ENCODE data around the gene NACC2. TPM values are rescaled to one million over a fixed set of nuclear protein-coding genes. Genes with fewer than 3 reads are reported as not detected.
"Not testable (repeated sequence)": the region's sequence is repeated elsewhere in the genome, so short reads cannot be mapped to it uniquely, and the experiment has no call there.

The NACC2 gene
- total RNA-seq, 2 experiments from 2014 or later = 4.2 to 5.2 TPM

DNA sequence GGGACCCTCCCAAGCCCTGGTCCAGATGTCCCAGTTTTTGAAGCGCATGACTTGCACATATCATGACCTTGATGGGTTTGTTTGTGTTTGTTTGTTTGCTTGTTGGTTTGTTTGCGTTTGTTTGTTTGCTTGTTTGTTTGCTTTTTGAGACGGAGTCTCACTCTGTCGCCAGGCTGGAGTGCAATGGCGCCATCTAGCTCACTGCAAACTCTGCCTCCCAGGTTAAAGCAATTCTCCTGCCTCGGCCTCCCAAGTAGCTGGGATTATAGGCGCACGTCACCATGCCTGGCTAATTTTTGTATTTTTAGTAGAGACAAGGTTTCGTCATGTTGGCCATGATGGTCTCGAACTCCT lies 120.9 kb downstream of the NACC2 start:
- Mint-ChIP-seq H3K27me3 (no peaks in the 10 kb centered on the region), H3K4me3 (no peak overlapping the region), H3K36me3 (ENCODE audit: low read depth) (no peaks in the 10 kb centered on the region), H3K4me1 (peaks cover 6% of the 10 kb centered on the region), H3K9me3 (ENCODE audit: low read depth) (no peaks in the 10 kb centered on the region), H3K27ac (no peak overlapping the region)
- DNase-seq = no peak
- ChIA-PET POLR2A (no interaction called here), CTCF (no interaction called here)
- intact Hi-C loops (cut with DNase I, micrococcal nuclease) = no loop called here
- no peak for ATAC-seq

DNA sequence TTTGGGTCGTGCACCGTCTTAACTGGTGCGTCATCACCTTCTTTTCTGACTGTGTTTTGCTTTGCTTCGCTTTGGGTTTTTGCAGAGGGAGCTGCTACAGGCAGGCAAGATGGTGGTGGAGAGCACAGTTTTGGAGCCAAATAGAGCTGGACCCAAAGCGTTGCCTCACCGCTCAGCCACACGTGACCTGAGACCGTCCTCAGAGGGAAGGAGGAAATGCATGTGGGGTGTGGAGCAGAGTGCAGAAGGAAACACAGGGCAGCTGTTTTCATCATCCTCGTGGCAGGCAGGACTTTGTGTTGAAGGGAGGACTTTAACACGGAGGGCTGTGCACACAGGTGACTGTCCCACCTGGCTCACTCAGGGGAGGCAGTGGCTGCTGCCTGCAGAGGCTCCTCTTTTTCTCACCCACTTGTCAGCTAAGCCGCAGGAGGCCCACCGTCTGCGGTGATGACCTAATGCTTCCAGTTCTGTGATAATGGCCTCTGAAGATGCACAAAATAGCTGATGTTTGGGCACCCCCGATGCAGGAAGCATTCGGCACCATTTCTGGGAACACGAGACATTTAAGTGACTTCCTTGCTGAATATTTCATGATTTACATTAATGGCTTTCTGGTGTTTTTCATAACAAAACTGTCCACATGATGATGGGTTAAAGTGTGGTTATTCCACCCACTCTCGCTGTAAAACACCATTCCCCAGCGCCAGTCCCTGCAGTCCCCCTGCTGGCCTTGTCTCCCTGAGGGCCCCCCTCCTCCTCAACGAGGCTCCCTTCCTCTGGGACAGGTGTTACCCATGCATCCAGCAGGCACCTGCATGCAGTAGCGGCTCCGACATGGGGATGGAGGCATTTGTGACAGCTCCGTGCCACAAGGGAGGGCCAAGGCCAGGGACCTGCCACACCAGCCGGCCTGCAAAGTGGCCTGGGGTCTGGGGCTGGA lies 121.5 kb downstream of the NACC2 start:
- H3K9me3 Mint-ChIP-seq (ENCODE audit: low read depth) = no peaks in the 10 kb centered on the region
- DNase-seq = no peak
- ATAC-seq = no peak
- peaks cover under 1% of the 10 kb centered on the region for H3K4me1 Mint-ChIP-seq
- no peaks in the 10 kb centered on the region for H3K27me3 Mint-ChIP-seq
- no peak overlapping the region for H3K4me3 Mint-ChIP-seq
- H3K36me3 Mint-ChIP-seq (ENCODE audit: low read depth) = no peaks in the 10 kb centered on the region
- ChIA-PET CTCF (interaction anchor here (0.6 to 1.8 kb wide), 2 partner anchors 16 to 149 kb away, joined by 4 to 7 read pairs; no protein-coding TSS in a partner anchor), POLR2A (no interaction called here)
- intact Hi-C loops (cut with DNase I, micrococcal nuclease) = no loop called here
- no peak overlapping the region for H3K27ac Mint-ChIP-seq

DNA sequence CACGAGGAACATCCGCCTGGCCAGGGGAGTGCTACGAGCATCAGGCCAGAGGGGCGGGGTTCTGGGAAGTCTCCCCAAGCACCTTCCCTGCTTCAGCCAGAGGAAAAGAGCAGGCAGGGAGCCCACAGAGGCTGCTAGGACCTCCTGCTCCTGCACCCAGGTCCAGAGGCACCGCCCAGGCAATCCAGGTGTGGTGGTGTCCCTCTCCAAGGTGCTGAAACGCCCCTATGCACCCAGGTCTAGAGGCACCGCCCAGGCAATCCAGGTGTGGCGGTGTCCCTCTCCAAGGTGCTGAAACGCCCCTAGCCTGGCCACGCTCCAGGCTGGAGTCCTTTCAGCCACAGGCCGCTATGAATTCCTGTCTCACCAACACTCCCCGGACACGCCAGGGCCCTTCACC lies 123.2 kb downstream of the NACC2 start:
- ChIA-PET CTCF (no interaction called here), POLR2A (no interaction called here)
- Mint-ChIP-seq H3K27ac (no peak overlapping the region), H3K4me3 (no peak overlapping the region), H3K9me3 (ENCODE audit: low read depth) (no peaks in the 10 kb centered on the region), H3K36me3 (ENCODE audit: low read depth) (no peaks in the 10 kb centered on the region), H3K4me1 (peaks cover 5% of the 10 kb centered on the region), H3K27me3 (no peaks in the 10 kb centered on the region)
- intact Hi-C loops (cut with DNase I, micrococcal nuclease) = no loop called here
- DNase-seq = peak; percentile 73
- peak; percentile 28 for ATAC-seq

- intact Hi-C loops (cut with DNase I, micrococcal nuclease) = no loop called here
- H3K36me3 Mint-ChIP-seq (ENCODE audit: low read depth) = no peaks in the 10 kb centered on the region
- ATAC-seq = no peak
- CTCF ChIA-PET = interaction anchor here (0.5 kb wide), 1 partner anchor 256 kb away, joined by 3 read pairs; no protein-coding TSS in a partner anchor
- POLR2A ChIA-PET = no interaction called here
- H3K4me1 Mint-ChIP-seq = peaks cover 5% of the 10 kb centered on the region
- no peak overlapping the region for H3K4me3 Mint-ChIP-seq
- no peaks in the 10 kb centered on the region for H3K27me3 Mint-ChIP-seq
- no peak overlapping the region for H3K27ac Mint-ChIP-seq
- H3K9me3 Mint-ChIP-seq (ENCODE audit: low read depth) = no peaks in the 10 kb centered on the region
- no peak for DNase-seq
Measured at GRCh38 chr9:135971111-135971766, 123.8 kb downstream of the NACC2 start.

GRCh38 chr9:135970128-135970815 lies 124.8 kb downstream of the NACC2 start:
- no peaks in the 10 kb centered on the region for H3K27me3 Mint-ChIP-seq
- CTCF ChIA-PET = no interaction called here
- intact Hi-C loops (cut with DNase I, micrococcal nuclease) = no loop called here
- H3K4me1 Mint-ChIP-seq = peaks cover 5% of the 10 kb centered on the region
- DNase-seq = no peak
- H3K36me3 Mint-ChIP-seq (ENCODE audit: low read depth) = no peaks in the 10 kb centered on the region
- POLR2A ChIA-PET = no interaction called here
- no peak overlapping the region for H3K4me3 Mint-ChIP-seq
- H3K9me3 Mint-ChIP-seq (ENCODE audit: low read depth) = no peaks in the 10 kb centered on the region
- ATAC-seq = no peak
- H3K27ac Mint-ChIP-seq = no peak overlapping the region

DNA sequence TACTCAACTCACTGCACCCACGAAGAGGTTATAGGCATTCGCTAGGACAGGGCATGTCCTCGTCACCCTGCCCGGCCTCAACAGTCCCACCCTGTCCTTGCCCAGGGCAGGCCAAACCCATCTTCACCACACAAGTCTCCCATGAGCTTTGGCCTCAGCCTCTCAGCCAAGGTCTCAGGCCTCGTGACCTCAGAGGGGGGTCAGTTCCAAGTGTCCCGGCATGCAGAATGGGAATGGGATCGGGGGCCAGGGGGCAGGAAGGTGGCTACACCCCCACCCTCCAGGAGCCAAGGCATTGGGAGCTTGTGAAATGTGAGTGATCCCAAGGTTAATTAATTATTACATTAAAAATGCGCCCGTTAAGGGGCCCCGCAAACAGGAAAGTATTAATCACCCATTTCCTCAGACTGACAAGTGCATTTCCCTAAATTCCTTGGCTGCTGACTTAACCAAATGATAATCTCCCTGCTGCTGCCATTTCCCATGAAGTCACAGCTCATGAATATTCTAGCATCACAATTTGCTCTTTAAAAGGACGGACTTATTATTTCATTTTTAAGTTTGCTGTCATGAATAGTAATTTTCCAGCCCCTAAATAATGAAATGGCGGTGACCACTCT lies 125.9 kb downstream of the NACC2 start:
- DNase-seq (no peak), ATAC-seq (no peak)
- no peak overlapping the region for H3K4me3 Mint-ChIP-seq
- intact Hi-C loops (cut with DNase I, micrococcal nuclease) = no loop called here
- H3K27ac Mint-ChIP-seq = no peak overlapping the region
- ChIA-PET POLR2A (no interaction called here), CTCF (interaction anchor here (0.7 to 2.4 kb wide), 3 partner anchors 123 to 149 kb away, joined by 3 to 11 read pairs (median 3); partner anchors contain the start of gene TMEM250)
- no peaks in the 10 kb centered on the region for H3K36me3 Mint-ChIP-seq (ENCODE audit: low read depth)
- no peaks in the 10 kb centered on the region for H3K27me3 Mint-ChIP-seq
- H3K9me3 Mint-ChIP-seq (ENCODE audit: low read depth) = no peaks in the 10 kb centered on the region
- peaks cover 5% of the 10 kb centered on the region for H3K4me1 Mint-ChIP-seq

DNA sequence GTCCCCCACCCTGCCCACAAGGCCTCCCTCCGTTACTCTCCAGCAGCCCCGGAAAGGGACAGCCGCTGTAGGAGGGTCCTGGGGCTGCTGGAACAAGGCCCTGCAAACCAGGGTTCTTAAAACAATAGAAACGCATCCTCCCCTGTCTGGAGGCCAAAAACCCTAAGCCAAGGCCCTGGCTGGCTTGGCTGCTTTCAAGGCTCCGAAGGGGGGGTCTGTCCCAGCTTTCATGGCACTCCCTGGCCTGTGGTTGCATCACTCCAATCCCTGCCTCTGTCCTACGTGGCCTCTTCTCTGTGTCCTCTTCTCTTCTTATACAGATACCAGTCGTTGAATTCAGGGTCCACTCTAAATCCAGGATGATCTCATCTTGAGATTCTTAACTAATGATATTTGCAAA lies 126.5 kb downstream of the NACC2 start:
- no peak overlapping the region for H3K27ac Mint-ChIP-seq
- H3K9me3 Mint-ChIP-seq (ENCODE audit: low read depth) = no peaks in the 10 kb centered on the region
- intact Hi-C loops (cut with DNase I, micrococcal nuclease) = no loop called here
- H3K4me1 Mint-ChIP-seq = peaks cover 5% of the 10 kb centered on the region
- DNase-seq = no peak
- H3K4me3 Mint-ChIP-seq = no peak overlapping the region
- CTCF ChIA-PET = interaction anchor here (0.5 to 2.4 kb wide), 3 partner anchors 30 to 154 kb away, joined by 3 to 11 read pairs (median 4); partner anchors contain the start of gene TMEM250
- POLR2A ChIA-PET = interaction anchor here (0.7 kb wide), 1 partner anchor 20 kb away, joined by 4 read pairs; no protein-coding TSS in a partner anchor
- H3K27me3 Mint-ChIP-seq = no peaks in the 10 kb centered on the region
- no peak for ATAC-seq
- no peaks in the 10 kb centered on the region for H3K36me3 Mint-ChIP-seq (ENCODE audit: low read depth)

- Mint-ChIP-seq H3K9me3 (ENCODE audit: low read depth) (no peaks in the 10 kb centered on the region), H3K4me1 (peaks cover 5% of the 10 kb centered on the region), H3K27ac (no peak overlapping the region), H3K36me3 (ENCODE audit: low read depth) (no peaks in the 10 kb centered on the region), H3K4me3 (no peak overlapping the region), H3K27me3 (no peaks in the 10 kb centered on the region)
- CTCF ChIA-PET = interaction anchor here (0.5 to 2.4 kb wide), 6 partner anchors 21 to 171 kb away, joined by 3 to 11 read pairs (median 4); partner anchors contain the start of gene TMEM250
- ATAC-seq = no peak
- POLR2A ChIA-PET = interaction anchor here (0.7 kb wide), 1 partner anchor 21 kb away, joined by 4 read pairs; no protein-coding TSS in a partner anchor
- DNase-seq = no peak
- intact Hi-C loops (cut with DNase I, micrococcal nuclease) = no loop called here
Measured at GRCh38 chr9:135968083-135968476, 127.0 kb downstream of the NACC2 start.

GRCh38 chr9:135966916-135967260 lies 128.2 kb downstream of the NACC2 start:
- peaks cover 15% of the 10 kb centered on the region for H3K4me1 Mint-ChIP-seq
- ATAC-seq; H3K36me3 Mint-ChIP-seq (ENCODE audit: low read depth); H3K27ac Mint-ChIP-seq; H3K27me3 Mint-ChIP-seq; DNase-seq; H3K9me3 Mint-ChIP-seq (ENCODE audit: low read depth); H3K4me3 Mint-ChIP-seq: not testable (repeated sequence)
- ChIA-PET CTCF (interaction anchor here (0.5 to 1.6 kb wide), 10 partner anchors 22 to 300 kb away, joined by 3 to 10 read pairs (median 3); no protein-coding TSS in a partner anchor), POLR2A (interaction anchor here (0.5 kb wide), 1 partner anchor 171 kb away, joined by 3 read pairs; no protein-coding TSS in a partner anchor)
- intact Hi-C loops (cut with DNase I, micrococcal nuclease) = loop anchor here (1.0 kb wide), 1 partner anchor 156 kb away; no protein-coding TSS in a partner anchor

DNA sequence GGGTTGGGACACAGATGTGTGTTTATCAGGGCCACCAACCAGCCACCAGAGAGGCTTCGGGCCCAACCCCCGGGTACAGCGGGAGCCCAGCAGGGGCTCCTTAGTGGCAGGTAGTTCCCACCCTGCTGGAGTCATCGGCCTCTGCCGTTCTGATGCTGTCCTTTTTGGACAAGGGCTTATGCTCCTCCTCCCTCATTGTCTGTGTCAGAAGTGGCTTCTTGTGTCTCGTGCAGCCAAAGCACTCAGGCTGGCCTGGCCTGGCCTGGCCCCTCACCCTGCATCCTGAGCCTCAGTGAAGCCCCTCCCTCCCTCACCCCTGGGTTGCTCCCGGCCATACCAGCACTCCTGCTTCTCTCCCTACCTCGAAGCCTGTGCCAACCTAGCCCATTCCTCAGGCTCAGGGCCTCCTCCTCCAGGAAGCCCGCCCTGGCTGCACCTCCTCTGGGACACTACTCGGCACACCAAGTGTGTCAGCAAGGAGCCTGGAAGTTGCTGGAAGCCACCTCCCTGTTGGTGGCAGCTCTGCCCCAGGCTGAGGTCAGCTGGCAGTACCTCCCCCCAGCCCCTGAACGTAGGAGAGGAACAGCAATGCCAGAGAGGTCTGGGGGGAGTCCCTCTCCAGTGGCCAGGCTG lies 129.8 kb downstream of the NACC2 start:
- CTCF ChIA-PET = no interaction called here
- DNase-seq (no peak), ATAC-seq (no peak)
- H3K27ac Mint-ChIP-seq = no peak overlapping the region
- H3K9me3 Mint-ChIP-seq (ENCODE audit: low read depth) = no peaks in the 10 kb centered on the region
- no peak overlapping the region for H3K4me3 Mint-ChIP-seq
- POLR2A ChIA-PET = no interaction called here
- H3K27me3 Mint-ChIP-seq = no peaks in the 10 kb centered on the region
- H3K36me3 Mint-ChIP-seq (ENCODE audit: low read depth) = no peaks in the 10 kb centered on the region
- intact Hi-C loops (cut with DNase I, micrococcal nuclease) = no loop called here
- peaks cover 21% of the 10 kb centered on the region for H3K4me1 Mint-ChIP-seq

All from activated CD4-positive, alpha-beta T cell treated with anti-CD3 and anti-CD28 coated beads for 36 hours (primary cell).